Panc1 (cell line): ENCODE data around the gene SHROOM3.

ENCODE experiments used
- CTCF ChIP-seq: fragments of 450-650 bp; IDR thresholded peaks from 2 replicates; pipeline ENCODE4 v1.5.1; 2017; ENCODE audit warnings: mild to moderate bottlenecking
- POLR2AphosphoS5 ChIP-seq: IDR thresholded peaks from 2 replicates; pipeline ENCODE4 v1.6.1; 2012; ENCODE audit warnings: mild to moderate bottlenecking, low read depth, low read length, moderate library complexity
- REST ChIP-seq, 2 experiments: IDR thresholded peaks; 2 replicates each; pipeline ENCODE4 v1.6.1; 2011 to 2012; ENCODE audit warnings: low read depth in 2 of 2, control low read depth in 1 of 2, low read length in 1 of 2, mild to moderate bottlenecking in 1 of 2, moderate library complexity in 1 of 2; ENCODE audit not compliant: insufficient read depth in 1 of 2

GRCh38 chr4:76546759-76547742, 112.0 kb downstream of the SHROOM3 start:
- TF ChIP-seq REST (IDR thresholded peaks at IDR 0.05; ENCODE audit: insufficient read depth in 1 of 2, low read depth in 2 of 2, low read length in 1 of 2) (no peak), CTCF (no peak), POLR2AphosphoS5 (no peak)
